Mucosa of gallbladder (tissue), 1 donor: ENCODE results near the gene PLEKHM3. TPM values are rescaled to one million over a fixed set of nuclear protein-coding genes. Genes with fewer than 3 reads are reported as not detected.
A peak's percentile ranks its signal among the peaks of the same experiment; 100 is the strongest.

ENCODE experiments used
- DNase-seq: peaks from one replicate; pipeline ENCODE4 v3.0.0-alpha.2; 2020; ENCODE audit warnings: low spot score
- total RNA-seq: library from RNA; stranded (reverse); gene quantifications from one replicate; pipeline ENCODE4 v1.2.1, GENCODE V29; 2021
- donor health status: DM: no; HTN: no; CAD: no.

PLEKHM3 gene, protein sequence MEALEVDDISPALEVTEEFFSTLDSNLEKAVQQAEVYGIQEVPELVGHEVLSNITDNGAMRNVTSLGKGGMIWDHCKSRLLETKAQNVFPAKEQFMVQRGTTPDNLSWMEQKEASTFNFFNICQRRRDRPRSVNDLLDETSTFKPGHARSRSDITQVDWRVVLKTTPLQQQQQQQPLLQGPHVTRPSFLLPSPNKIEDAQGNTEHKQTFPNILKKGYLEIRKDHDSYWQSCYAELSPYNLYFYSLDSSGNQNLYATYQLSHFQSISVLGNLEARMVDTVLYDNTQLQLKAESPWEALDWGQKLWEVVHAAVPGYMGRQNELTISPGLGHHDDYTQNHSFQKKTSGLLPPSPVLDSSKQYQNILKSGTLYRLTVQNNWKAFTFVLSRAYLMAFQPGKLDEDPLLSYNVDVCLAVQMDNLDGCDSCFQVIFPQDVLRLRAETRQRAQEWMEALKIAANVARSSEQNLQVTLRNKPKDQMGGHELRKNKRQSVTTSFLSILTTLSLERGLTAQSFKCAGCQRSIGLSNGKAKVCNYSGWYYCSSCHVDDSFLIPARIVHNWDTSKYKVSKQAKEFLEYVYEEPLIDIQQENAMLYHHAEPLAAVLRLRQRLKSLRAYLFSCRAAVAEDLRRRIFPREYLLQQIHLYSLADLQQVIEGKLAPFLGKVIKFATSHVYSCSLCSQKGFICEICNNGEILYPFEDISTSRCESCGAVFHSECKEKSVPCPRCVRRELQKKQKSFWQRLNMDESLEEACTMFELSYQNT
- 10.4 TPM for total RNA-seq

DNA sequence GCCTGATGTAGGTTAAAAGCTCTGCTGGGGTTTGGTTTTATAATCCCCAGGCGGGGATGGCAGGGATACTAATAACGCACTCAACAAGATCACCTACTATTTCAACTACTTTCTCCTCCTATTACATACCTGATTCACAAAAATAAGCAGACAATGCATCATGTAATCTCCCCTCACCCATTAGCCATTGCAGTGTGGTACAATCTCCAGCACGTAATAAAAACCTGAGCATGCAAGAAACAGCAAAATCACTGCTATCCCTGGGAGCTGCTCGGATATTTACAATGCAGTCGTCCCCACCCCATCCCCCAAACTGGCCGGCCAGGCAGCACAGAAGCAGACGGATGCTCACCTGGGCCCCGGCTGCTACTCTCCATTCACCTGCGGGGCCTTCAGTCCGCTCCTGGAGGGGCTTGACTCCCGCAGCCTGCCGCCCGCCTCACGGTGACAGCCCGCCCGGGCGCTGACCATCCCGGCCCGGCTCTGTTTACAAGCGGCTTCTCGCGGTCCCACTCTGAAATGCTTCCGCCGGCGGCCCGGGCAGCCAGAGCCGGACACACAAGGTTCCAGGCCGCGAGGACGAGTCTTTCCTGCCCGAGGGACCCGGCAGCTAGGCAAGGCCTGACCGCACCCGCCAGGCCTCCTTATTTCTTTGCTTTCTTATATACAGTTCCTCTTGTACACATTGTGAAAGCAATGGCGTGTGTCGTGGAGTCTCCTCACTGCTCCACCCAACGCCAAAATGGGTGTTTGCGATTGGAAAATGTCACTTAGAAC, at the start of gene PLEKHM3:
Gene PLEKHM3, minus strand, starts transcription at position 491 of the 777 bp plus-strand sequence. CDS start 23,888 bp downstream, outside the sequence.
- peak; percentile 84 for DNase-seq

DNA sequence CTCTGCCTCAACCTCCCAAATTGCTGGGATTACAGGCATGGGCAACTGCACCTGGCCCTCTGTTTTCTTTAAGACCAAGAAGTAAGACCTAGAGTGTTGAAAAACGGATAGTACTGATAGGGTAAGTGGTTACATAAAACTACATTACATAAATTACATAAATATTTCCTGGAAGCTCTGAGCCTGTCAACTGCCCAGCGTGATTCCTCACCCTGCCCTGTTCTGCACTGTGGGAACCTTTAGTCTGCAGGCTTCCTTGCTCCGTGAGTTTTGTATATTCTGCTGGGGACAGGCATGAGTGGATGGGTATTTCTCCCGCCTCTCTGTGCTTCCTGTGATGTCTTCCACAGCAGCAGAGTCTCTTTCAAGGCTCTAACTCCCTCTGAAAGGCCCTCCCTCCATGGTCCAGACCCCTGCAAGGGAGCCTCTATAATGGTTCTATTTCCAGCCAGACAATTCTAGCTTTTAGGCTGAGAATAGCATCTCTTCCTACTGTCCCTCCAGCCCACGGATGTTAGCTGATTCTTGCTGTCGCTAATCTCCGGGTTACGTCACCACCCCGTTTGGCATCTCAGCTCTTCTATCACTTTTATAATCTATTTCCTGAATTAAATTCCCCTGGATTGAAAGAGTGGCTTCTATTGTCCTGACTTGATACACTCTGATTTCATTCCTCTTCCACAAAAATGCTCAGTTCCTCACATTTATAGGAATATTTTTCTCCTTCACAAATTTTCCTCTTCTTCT, 49.5 kb upstream of the PLEKHM3 start:
- no peak for DNase-seq

- peak; percentile 77 for DNase-seq
Measured at GRCh38 chr2:208072250-208072892, 47.0 kb upstream of the PLEKHM3 start.

GRCh38 chr2:208069186-208069585, 43.9 kb upstream of the PLEKHM3 start:
- DNase-seq = no peak

GRCh38 chr2:208066016-208066415, 40.7 kb upstream of the PLEKHM3 start:
- no peak for DNase-seq

DNA sequence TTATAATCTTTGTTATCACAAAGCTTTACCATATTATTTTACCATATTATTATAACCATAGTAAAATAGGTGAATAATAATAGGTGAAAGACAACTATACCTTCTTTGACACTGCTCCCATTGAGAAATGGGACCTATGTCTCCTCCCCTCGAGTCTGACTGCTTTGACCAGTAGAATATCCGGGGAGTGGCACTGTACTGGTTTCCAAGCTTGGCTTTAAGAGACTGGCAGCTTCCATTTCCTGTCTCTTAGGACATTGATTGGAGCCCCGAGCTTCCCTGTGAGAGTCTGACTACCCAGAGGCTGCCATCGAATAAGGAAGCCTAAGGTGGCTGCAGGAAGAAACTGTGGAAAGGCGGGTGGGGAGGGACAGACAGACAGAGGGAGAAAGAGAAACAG, 40.1 kb upstream of the PLEKHM3 start:
- no peak for DNase-seq

DNA sequence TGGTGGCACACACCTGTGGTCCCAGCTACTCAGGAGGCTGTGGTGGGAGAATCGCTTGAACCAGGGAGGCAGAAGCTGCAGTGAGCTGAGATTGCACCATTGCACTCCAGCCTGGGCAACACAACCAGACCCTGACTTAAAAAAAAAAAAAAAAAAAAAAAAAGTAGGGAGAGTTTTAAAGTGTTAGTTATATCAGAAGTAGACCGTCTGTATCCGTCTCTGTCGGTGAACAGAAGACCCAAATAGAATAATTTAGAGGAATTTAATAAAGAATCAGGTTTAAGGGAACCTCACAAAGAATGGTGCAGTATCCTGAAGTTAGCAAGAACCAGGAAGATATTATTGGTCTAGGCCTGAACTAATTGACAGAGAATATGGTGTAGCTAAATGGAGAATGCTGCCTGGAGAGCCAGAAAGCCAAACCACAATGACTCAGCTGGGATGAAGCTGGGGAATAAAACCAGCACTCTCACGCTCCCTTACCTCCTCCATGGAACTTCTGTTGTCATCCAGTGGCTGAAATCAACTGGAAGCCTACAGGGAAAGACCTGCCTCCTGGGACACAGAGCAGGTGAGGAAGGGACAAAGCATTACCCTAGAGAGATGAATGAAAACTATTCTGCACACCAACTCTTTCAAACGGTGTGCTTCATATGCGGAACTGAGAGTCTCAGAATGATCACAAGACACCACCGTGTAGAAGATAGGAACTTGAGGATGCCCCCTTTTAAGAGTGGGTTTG, 39.1 kb upstream of the PLEKHM3 start:
- DNase-seq = no peak

GRCh38 chr2:208062961-208063360, 37.6 kb upstream of the PLEKHM3 start:
- DNase-seq = no peak

DNA sequence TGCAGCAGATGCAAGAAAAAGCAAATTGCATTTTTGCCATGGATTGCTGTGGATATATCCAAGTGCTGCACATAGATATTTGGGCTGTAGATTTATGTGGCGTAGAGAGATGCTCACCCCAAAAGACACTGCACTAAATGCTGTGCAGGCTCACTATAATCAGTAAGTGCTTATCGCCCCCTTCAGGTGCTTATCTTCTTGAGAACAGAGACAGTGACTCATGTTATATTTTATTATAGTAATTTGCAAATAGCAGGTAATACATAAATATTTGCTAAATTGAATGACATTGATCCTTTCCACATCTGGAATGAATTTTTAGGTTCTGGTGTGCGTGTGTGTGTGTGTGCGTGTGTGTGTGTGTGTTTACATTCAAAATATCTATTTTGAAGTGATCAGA, 36.8 kb upstream of the PLEKHM3 start:
- no peak for DNase-seq

DNA sequence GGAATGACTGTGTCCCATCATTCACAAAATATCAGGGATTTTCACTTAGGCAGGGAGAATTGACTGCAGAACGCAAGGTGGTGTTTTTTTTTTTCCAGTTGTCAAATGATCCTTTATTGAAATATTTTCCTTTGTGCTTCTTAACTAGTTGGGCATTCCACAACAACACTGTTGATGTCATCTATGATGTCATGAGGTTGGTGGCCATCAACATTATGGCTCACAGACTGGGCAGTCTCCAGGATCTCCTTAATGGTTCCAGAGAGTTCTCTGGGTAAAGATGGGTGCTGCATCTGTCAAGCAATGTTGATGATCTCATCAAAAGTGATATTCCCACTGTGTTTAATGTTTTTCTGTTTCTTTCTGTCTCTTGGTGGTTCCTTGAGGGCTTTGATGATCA, 31.8 kb upstream of the PLEKHM3 start:
- no peak for DNase-seq

DNA sequence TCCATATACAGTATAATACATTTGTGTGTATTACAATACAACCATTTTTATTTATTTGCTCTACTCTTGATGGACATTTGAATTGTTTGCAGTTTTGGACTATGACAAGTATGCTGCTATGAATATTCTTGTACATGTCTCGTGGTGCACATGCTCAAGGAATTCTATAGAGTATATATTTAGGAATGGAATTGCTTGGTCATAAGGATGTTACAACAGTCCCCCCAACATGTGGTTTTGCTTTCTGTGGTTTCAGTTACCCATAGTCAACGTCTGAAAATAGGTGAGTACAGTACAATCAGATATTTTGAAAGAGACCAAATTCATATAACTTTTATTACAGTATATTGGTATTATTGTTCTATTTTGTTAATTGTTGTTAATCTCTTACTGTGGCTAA, 24.1 kb upstream of the PLEKHM3 start:
- no peak for DNase-seq

DNA sequence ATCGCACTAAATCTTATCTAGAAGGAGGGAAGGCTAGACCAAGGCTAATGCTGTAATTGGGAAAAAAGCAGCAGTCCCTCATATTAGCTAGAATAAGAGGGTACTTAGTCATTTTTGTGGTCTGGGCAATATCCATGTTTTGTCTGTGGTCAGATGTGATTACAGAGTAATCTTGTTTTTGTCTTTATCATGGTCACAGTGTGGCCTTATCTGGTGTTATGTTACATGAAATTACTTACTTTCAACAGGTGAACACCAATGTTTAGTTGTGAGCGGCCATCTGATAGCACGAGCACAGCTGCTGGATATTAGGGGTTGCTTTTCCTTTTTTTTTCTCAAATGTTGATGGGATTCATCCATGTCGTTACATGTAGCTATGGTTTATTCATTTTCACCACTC, 23.7 kb upstream of the PLEKHM3 start:
- no peak for DNase-seq

- DNase-seq = no peak
Measured at GRCh38 chr2:208047840-208048239, 22.5 kb upstream of the PLEKHM3 start.

GRCh38 chr2:208046686-208047085, 21.4 kb upstream of the PLEKHM3 start:
- DNase-seq = no peak

DNA sequence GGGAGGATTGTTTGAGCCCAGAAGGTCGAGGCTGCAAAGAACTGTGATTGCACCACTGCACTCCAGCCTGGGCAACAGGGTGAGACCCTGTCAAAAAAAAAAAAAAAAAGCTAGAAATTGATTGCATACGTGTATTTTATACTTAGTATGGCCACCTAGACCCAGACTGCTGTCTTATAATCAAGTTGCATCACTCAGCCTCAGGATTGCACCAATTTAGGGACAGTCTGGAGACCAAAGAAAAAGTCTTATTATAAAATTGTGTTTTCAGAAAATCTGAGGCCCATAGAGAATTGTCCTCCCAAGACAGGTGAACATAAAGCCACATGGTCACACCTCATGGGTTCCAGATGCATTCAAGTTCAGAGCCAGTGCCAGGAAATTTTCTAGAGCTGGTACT, 17.1 kb upstream of the PLEKHM3 start:
- DNase-seq = no peak

DNA sequence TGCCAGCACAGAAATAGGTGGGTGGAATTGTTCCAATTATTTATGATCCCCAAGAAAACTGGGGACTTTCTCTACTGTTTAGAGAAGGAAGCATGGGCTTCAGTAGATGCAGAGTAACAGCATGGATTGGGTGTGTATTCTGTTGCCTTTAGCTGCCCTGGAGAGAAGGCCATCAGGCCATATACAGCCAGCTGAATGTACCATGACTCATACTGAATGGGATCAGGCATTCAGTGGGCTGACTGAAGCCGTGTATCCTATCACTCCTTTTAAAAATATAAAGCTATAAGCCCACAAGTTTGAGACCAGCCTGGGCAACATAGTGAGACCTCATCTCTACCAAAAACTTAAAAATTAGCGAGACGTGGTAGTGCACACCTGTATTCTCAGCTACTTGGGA, 16.7 kb upstream of the PLEKHM3 start:
- DNase-seq = no peak

DNA sequence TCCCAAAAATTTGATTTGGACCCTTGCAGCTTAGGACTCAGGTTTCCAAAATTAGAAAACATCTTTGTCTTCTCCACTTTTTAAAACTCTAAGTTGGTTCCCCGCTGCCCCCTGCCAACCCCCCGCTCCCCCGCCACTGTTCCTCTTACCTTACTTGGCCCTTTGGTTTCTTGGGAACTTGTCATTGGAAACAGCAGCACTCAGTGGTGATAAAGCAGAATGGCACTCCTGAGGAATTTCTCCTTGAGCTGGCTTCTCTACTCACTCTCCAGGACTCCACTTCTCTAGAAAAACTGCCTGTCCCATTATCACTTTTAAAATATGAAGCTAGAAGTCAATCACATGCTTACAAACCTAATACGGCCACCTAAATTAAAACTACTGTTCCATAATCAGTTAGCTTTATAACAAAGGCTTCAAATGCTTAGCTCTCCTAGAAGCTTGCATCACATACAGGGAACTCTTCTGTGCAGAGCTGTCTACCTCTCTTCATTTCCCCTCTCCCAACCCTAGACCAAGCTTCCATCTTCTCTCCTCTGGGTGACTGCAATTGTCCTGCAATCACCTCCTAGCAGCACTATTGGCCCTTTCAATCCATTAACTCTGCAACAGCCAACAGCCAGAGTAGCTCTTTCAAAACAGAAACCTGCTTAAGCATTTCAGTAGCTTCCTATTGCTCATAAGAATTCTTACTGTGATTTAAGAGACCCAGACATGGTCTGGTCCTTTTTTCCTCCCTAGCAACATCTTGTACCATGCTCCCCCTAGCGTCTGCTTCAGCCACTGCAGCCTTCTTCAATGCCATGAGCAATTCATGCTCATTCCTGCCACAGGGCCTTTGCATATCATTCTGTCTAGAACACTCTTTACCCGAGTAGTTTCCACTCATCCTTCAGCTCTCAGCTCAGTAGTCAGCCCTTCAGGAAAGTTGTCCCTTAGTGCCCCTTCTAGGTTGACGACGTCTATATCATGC, 15.2 kb upstream of the PLEKHM3 start:
- DNase-seq = peak; percentile 56

- no peak for DNase-seq
Measured at GRCh38 chr2:208039376-208040110, 14.2 kb upstream of the PLEKHM3 start.
